ENCODE measurements around the gene NXPH3. TPM values are rescaled to one million over a fixed set of nuclear protein-coding genes. Genes with fewer than 3 reads are reported as not detected.

The NXPH3 gene
- total RNA-seq, 1 experiment from 2014 or later, result 0.10 TPM

GRCh38 chr17:49578952-49579500 lies 3.4 kb downstream of the NXPH3 start:
- Histone ChIP-seq H3K9me2 (ENCODE audit: insufficient read depth) (no peaks in the 10 kb centered on the region), H3K9me3 (ENCODE audit: control insufficient read depth in 1 of 2, insufficient read depth in 1 of 2, low read depth in 1 of 2, low read length in 2 of 2) (no peaks in the 10 kb centered on the region), H3K4me2 (ENCODE audit: low read length) (no peak overlapping the region), H4K20me1 (ENCODE audit: insufficient read depth) (no peaks in the 10 kb centered on the region), H2AFZ (ENCODE audit: low read depth, low read length, poor library complexity, severe bottlenecking) (no peak overlapping the region), H3K79me2 (ENCODE audit: insufficient read depth, low read length) (no peaks in the 10 kb centered on the region), H3K4me1 (ENCODE audit: control insufficient read depth in 1 of 2, insufficient read depth in 2 of 2, low read length in 2 of 2) (peaks cover 0 to 19% of the 10 kb centered on the region in 2 experiments; a peak in 2 of 4 replicates), H3K27me3 (ENCODE audit: insufficient read depth, low read length) (no peaks in the 10 kb centered on the region), H3K36me3 (ENCODE audit: control insufficient read depth in 1 of 2, insufficient read depth in 2 of 2, low read length in 2 of 2) (no peaks in the 10 kb centered on the region), H3K4me3 (replicated peaks in 1 of 2; ENCODE audit: low read depth in 1 of 2, low read length in 2 of 2) (no peak overlapping the region), H3K9ac (ENCODE audit: low read length) (no peak overlapping the region), H3K27ac (ENCODE audit: low read depth, low read length) (no peak overlapping the region)
- DNase-seq (ENCODE audit: low read depth, low spot score) (no peak), ATAC-seq (no peak)
- ChIA-PET POLR2A (no interaction called here), RAD21 (ENCODE audit: low non-redundant PET in 1 of 2, low total read pairs in 2 of 2, uncharacterized antibody in 2 of 2, unreplicated experiment in 2 of 2) (no interaction called here), CTCF (no interaction called here)
- BruUV-seq (replicated peaks), result no TSS peak
- intact Hi-C loops (cut with micrococcal nuclease), result no loop called here
- TF ChIP-seq RAD21 (IDR thresholded peaks at IDR 0.05; ENCODE audit: low read depth), result no peak
- TF ChIP-seq ELF1 (IDR thresholded peaks at IDR 0.05; ENCODE audit: borderline replicate concordance, low read depth), result no peak
- no peak for TF ChIP-seq TCF7L2 (IDR thresholded peaks at IDR 0.05; ENCODE audit: borderline replicate concordance, extremely low read depth, insufficient read depth, insufficient read length)
- TF ChIP-seq, protein P1, sequence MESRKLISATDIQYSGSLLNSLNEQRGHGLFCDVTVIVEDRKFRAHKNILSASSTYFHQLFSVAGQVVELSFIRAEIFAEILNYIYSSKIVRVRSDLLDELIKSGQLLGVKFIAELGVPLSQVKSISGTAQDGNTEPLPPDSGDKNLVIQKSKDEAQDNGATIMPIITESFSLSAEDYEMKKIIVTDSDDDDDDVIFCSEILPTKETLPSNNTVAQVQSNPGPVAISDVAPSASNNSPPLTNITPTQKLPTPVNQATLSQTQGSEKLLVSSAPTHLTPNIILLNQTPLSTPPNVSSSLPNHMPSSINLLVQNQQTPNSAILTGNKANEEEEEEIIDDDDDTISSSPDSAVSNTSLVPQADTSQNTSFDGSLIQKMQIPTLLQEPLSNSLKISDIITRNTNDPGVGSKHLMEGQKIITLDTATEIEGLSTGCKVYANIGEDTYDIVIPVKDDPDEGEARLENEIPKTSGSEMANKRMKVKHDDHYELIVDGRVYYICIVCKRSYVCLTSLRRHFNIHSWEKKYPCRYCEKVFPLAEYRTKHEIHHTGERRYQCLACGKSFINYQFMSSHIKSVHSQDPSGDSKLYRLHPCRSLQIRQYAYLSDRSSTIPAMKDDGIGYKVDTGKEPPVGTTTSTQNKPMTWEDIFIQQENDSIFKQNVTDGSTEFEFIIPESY (IDR thresholded peaks at IDR 0.05; ENCODE audit: extremely low read depth, insufficient replicate concordance, low read length), result no peak
- no peak for TF ChIP-seq EGR1 (IDR thresholded peaks at IDR 0.05; ENCODE audit: low read depth)
- TF ChIP-seq REST (IDR thresholded peaks at IDR 0.05; ENCODE audit: low read depth), result no peak
- no peak for TF ChIP-seq SIN3A (IDR thresholded peaks at IDR 0.05; ENCODE audit: low read depth)
- no peak for TF ChIP-seq ZNF274 (IDR thresholded peaks at IDR 0.05; ENCODE audit: low read depth, low read length)
- TF ChIP-seq POLR2AphosphoS5 (IDR thresholded peaks at IDR 0.05; ENCODE audit: low read depth, low read length), result no peak
- TF ChIP-seq SRF (IDR thresholded peaks at IDR 0.05; ENCODE audit: low read depth), result no peak
- TF ChIP-seq ZFX (IDR thresholded peaks at IDR 0.05), result no peak
- TF ChIP-seq, protein P2, sequence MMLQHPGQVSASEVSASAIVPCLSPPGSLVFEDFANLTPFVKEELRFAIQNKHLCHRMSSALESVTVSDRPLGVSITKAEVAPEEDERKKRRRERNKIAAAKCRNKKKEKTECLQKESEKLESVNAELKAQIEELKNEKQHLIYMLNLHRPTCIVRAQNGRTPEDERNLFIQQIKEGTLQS (IDR thresholded peaks at IDR 0.05), result no peak
- TF ChIP-seq YY1 (IDR thresholded peaks at IDR 0.05; ENCODE audit: extremely low read depth, insufficient replicate concordance, low read depth, low read length), result no peak
- TF ChIP-seq SP1 (IDR thresholded peaks at IDR 0.05; ENCODE audit: low read depth), result no peak
- TF ChIP-seq POLR2A (IDR thresholded peaks at IDR 0.05; ENCODE audit: borderline replicate concordance, extremely low read depth, insufficient read depth, insufficient read length), result no peak
- TF ChIP-seq EZH2phosphoT487 (IDR thresholded peaks at IDR 0.05; ENCODE audit: borderline replicate concordance), result no peak
- TF ChIP-seq, protein P3, sequence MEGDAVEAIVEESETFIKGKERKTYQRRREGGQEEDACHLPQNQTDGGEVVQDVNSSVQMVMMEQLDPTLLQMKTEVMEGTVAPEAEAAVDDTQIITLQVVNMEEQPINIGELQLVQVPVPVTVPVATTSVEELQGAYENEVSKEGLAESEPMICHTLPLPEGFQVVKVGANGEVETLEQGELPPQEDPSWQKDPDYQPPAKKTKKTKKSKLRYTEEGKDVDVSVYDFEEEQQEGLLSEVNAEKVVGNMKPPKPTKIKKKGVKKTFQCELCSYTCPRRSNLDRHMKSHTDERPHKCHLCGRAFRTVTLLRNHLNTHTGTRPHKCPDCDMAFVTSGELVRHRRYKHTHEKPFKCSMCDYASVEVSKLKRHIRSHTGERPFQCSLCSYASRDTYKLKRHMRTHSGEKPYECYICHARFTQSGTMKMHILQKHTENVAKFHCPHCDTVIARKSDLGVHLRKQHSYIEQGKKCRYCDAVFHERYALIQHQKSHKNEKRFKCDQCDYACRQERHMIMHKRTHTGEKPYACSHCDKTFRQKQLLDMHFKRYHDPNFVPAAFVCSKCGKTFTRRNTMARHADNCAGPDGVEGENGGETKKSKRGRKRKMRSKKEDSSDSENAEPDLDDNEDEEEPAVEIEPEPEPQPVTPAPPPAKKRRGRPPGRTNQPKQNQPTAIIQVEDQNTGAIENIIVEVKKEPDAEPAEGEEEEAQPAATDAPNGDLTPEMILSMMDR (IDR thresholded peaks at IDR 0.05 in 2 of 3, conservative IDR thresholded peaks at IDR 0.05 in 1 of 3; ENCODE audit: borderline replicate concordance in 1 of 3, insufficient read depth in 1 of 3, low read depth in 2 of 3, low read length in 2 of 3), result no peak
- no peak for TF ChIP-seq FOSL1 (IDR thresholded peaks at IDR 0.05; ENCODE audit: low read depth)
- TF ChIP-seq CBX3 (IDR thresholded peaks at IDR 0.05; ENCODE audit: low read depth), result no peak
- TF ChIP-seq MAX (IDR thresholded peaks at IDR 0.05), result no peak

Measured in HCT116 (cell line).